ENCODE data around the gene CDH4.

Gene CDH4

DNA sequence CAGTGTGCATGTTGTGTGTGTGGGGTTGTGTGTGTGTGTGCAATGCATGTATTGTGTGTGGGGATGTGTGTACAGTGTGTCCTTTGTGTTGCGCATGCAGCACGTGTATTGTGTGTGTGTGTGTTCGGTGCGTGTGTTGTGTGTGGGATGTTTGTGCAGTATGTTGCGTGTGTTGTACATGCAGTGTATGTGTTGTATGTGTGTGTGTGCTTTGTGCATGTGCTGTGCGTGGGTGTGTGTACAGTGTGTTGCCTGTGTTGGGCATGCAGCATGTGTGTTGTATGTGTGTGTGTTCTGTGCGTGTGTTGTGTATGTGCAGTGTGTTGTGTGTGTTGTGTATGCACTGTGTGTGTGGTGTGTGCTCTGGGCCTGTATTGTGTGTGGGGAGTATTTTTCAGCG, 52.7 kb downstream of the CDH4 start:
- H3K4me2 ChIP-seq (ENCODE audit: insufficient read depth, low read length): no peak overlapping the region
- no peak overlapping the region for H3K27ac ChIP-seq (ENCODE audit: low read length)
- no peak overlapping the region for H2AFZ ChIP-seq (ENCODE audit: low read depth, low read length)
- H3K9ac ChIP-seq (ENCODE audit: low read depth, low read length): no peak overlapping the region
- H3K27me3 ChIP-seq (ENCODE audit: insufficient read depth, low read length, poor library complexity): peaks cover 9% of the 10 kb centered on the region
- H3K79me2 ChIP-seq (ENCODE audit: insufficient read depth, low read length): no peaks in the 10 kb centered on the region
- DNase-seq (no peak), ATAC-seq (ENCODE audit: insufficient read depth, low read depth) (no peak)
- H3K4me1 ChIP-seq (ENCODE audit: insufficient read depth, low read length): no peaks in the 10 kb centered on the region
- no peak overlapping the region for H3K4me3 ChIP-seq (ENCODE audit: low read depth in 1 of 2, low read length in 2 of 2)
- peaks cover under 1% of the 10 kb centered on the region; the same call in 1 of the 2 replicates for H4K20me1 ChIP-seq (ENCODE audit: insufficient read depth, low read length)
- H3K9me3 ChIP-seq (ENCODE audit: insufficient read depth, low read length, severe bottlenecking): no peaks in the 10 kb centered on the region
- TF ChIP-seq, protein P1, sequence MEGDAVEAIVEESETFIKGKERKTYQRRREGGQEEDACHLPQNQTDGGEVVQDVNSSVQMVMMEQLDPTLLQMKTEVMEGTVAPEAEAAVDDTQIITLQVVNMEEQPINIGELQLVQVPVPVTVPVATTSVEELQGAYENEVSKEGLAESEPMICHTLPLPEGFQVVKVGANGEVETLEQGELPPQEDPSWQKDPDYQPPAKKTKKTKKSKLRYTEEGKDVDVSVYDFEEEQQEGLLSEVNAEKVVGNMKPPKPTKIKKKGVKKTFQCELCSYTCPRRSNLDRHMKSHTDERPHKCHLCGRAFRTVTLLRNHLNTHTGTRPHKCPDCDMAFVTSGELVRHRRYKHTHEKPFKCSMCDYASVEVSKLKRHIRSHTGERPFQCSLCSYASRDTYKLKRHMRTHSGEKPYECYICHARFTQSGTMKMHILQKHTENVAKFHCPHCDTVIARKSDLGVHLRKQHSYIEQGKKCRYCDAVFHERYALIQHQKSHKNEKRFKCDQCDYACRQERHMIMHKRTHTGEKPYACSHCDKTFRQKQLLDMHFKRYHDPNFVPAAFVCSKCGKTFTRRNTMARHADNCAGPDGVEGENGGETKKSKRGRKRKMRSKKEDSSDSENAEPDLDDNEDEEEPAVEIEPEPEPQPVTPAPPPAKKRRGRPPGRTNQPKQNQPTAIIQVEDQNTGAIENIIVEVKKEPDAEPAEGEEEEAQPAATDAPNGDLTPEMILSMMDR (IDR thresholded peaks at IDR 0.05; ENCODE audit: borderline replicate concordance, extremely low read depth, low read length, poor library complexity, severe bottlenecking): no peak
- no peak for TF ChIP-seq EZH2 (IDR thresholded peaks at IDR 0.05; ENCODE audit: borderline replicate concordance, low read depth, low read length, severe bottlenecking)
- no peaks in the 10 kb centered on the region for H3K36me3 ChIP-seq (ENCODE audit: insufficient read depth, low read length)

DNA sequence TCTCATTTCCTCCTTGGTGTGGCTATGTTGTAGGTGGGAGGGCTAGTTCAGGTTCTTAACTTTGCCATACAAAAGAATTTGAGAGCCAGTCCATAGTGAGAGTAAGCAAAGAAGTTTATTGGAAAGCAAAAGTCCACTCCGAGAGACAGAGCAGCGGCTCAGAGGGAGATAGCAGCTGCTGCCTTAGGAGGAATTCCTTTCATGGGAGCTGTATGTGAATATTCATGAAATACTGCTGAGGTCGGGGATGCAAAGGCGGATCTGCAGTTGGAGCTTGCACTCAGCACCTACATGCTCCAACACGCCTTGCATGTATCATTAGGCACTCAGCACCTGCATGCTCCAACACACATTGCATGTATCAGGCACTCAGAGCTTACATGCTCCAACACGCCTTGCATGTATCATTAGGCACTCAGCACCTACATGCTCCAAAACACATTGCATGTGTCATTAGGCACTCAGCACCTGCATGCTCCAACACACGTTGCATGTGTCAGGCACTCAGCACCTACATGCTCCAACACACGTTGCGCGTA, 54.9 kb downstream of the CDH4 start:
- H3K9me3 ChIP-seq (ENCODE audit: insufficient read depth, low read length, severe bottlenecking): no peaks in the 10 kb centered on the region
- ATAC-seq (ENCODE audit: insufficient read depth, low read depth): no peak
- no peak overlapping the region for H3K4me2 ChIP-seq (ENCODE audit: insufficient read depth, low read length)
- peaks cover 9% of the 10 kb centered on the region for H3K27me3 ChIP-seq (ENCODE audit: insufficient read depth, low read length, poor library complexity)
- no peaks in the 10 kb centered on the region for H3K4me1 ChIP-seq (ENCODE audit: insufficient read depth, low read length)
- no peak for DNase-seq
- no peak for TF ChIP-seq EZH2 (IDR thresholded peaks at IDR 0.05; ENCODE audit: borderline replicate concordance, low read depth, low read length, severe bottlenecking)
- TF ChIP-seq, protein P1 (IDR thresholded peaks at IDR 0.05; ENCODE audit: borderline replicate concordance, extremely low read depth, low read length, poor library complexity, severe bottlenecking): no peak
- H3K36me3 ChIP-seq (ENCODE audit: insufficient read depth, low read length): no peaks in the 10 kb centered on the region
- H3K79me2 ChIP-seq (ENCODE audit: insufficient read depth, low read length): no peaks in the 10 kb centered on the region
- H3K4me3 ChIP-seq (ENCODE audit: low read depth in 1 of 2, low read length in 2 of 2): no peak overlapping the region
- no peak overlapping the region for H3K9ac ChIP-seq (ENCODE audit: low read depth, low read length)
- no peak overlapping the region for H3K27ac ChIP-seq (ENCODE audit: low read length)
- H4K20me1 ChIP-seq (ENCODE audit: insufficient read depth, low read length): no peaks in the 10 kb centered on the region; the same call in 1 of the 2 replicates
- H2AFZ ChIP-seq (ENCODE audit: low read depth, low read length): no peak overlapping the region

GRCh38 chr20:61307686-61308476, 55.8 kb downstream of the CDH4 start:
- H3K9me3 ChIP-seq (ENCODE audit: insufficient read depth, low read length, severe bottlenecking): no peaks in the 10 kb centered on the region
- TF ChIP-seq EZH2 (IDR thresholded peaks at IDR 0.05; ENCODE audit: borderline replicate concordance, low read depth, low read length, severe bottlenecking): no peak
- peaks cover 9% of the 10 kb centered on the region for H3K27me3 ChIP-seq (ENCODE audit: insufficient read depth, low read length, poor library complexity)
- H3K36me3 ChIP-seq (ENCODE audit: insufficient read depth, low read length): no peaks in the 10 kb centered on the region
- H3K79me2 ChIP-seq (ENCODE audit: insufficient read depth, low read length): no peaks in the 10 kb centered on the region
- no peaks in the 10 kb centered on the region for H3K4me1 ChIP-seq (ENCODE audit: insufficient read depth, low read length)
- DNase-seq: no peak
- H3K4me2 ChIP-seq (ENCODE audit: insufficient read depth, low read length): no peak overlapping the region
- no peak overlapping the region for H2AFZ ChIP-seq (ENCODE audit: low read depth, low read length)
- no peak overlapping the region for H3K4me3 ChIP-seq (ENCODE audit: low read depth in 1 of 2, low read length in 2 of 2)
- H3K27ac ChIP-seq (ENCODE audit: low read length): no peak overlapping the region
- peaks cover 4% of the 10 kb centered on the region; the same call in 1 of the 2 replicates for H4K20me1 ChIP-seq (ENCODE audit: insufficient read depth, low read length)
- H3K9ac ChIP-seq (ENCODE audit: low read depth, low read length): no peak overlapping the region
- no peak for ATAC-seq (ENCODE audit: insufficient read depth, low read depth)

DNA sequence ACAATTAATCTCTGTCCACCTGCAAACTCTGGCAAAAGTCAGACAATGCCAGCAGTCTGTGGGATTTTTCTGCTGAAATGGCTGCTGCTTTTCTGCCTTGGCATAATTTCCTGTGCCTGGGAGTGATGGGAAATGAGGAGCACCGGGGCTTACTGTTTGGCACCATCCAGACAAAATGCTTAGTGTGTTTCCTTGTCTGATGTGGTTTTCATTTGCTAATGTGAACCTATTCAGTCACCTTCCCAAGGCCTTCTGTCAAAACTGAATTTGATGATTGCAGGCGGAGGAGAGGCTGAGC, 56.4 kb downstream of the CDH4 start:
- no peak for ATAC-seq (ENCODE audit: insufficient read depth, low read depth)
- DNase-seq: no peak
- TF ChIP-seq EZH2 (IDR thresholded peaks at IDR 0.05; ENCODE audit: borderline replicate concordance, low read depth, low read length, severe bottlenecking): no peak
- TF ChIP-seq, protein P1 (IDR thresholded peaks at IDR 0.05; ENCODE audit: borderline replicate concordance, extremely low read depth, low read length, poor library complexity, severe bottlenecking): no peak
- no peaks in the 10 kb centered on the region for H3K9me3 ChIP-seq (ENCODE audit: insufficient read depth, low read length, severe bottlenecking)
- no peaks in the 10 kb centered on the region for H3K36me3 ChIP-seq (ENCODE audit: insufficient read depth, low read length)
- H3K4me1 ChIP-seq (ENCODE audit: insufficient read depth, low read length): no peaks in the 10 kb centered on the region
- H3K4me2 ChIP-seq (ENCODE audit: insufficient read depth, low read length): no peak overlapping the region
- H3K9ac ChIP-seq (ENCODE audit: low read depth, low read length): no peak overlapping the region
- H3K79me2 ChIP-seq (ENCODE audit: insufficient read depth, low read length): no peaks in the 10 kb centered on the region
- H3K4me3 ChIP-seq (ENCODE audit: low read depth in 1 of 2, low read length in 2 of 2): no peak overlapping the region
- 0 out of 2 replicates have a peak, but pooled peaks cover 4% of the 10 kb centered on the region for H4K20me1 ChIP-seq (ENCODE audit: insufficient read depth, low read length)
- H3K27me3 ChIP-seq (ENCODE audit: insufficient read depth, low read length, poor library complexity): peaks cover 9% of the 10 kb centered on the region
- H3K27ac ChIP-seq (ENCODE audit: low read length): no peak overlapping the region
- H2AFZ ChIP-seq (ENCODE audit: low read depth, low read length): no peak overlapping the region
